SHP77 (cell line): Measurements from ENCODE around the gene PSTPIP2.
"Not testable (repeated sequence)": the region's sequence is repeated elsewhere in the genome, so short reads cannot be mapped to it uniquely, and the experiment has no call there.

Source experiments
- DNase-seq, 2 experiments: peaks; one replicate each; lab custom pipeline; 2025; lab: John Stamatoyannopoulos, UW

The PSTPIP2 gene

GRCh38 chr18:46069524-46069923 is 2.5 kb downstream of the PSTPIP2 start:
- DNase-seq: no peak

GRCh38 chr18:46068763-46069162 is 3.3 kb downstream of the PSTPIP2 start:
- no peak for DNase-seq

GRCh38 chr18:46067438-46068007 is 4.5 kb downstream of the PSTPIP2 start:
- DNase-seq: peak; percentile 6 to 41

- no peak for DNase-seq
These were observed 9.3 kb downstream of the PSTPIP2 start for GRCh38 chr18:46062781-46063180.

GRCh38 chr18:46061796-46062195 is 10.3 kb downstream of the PSTPIP2 start:
- DNase-seq: no peak

- DNase-seq: no peak
These were observed 10.7 kb downstream of the PSTPIP2 start for GRCh38 chr18:46061387-46061786.

GRCh38 chr18:46060359-46060841 is 11.7 kb downstream of the PSTPIP2 start:
- no peak for DNase-seq

GRCh38 chr18:46055838-46056230 is 16.2 kb downstream of the PSTPIP2 start:
- DNase-seq: no peak

GRCh38 chr18:46054956-46055837 is 16.9 kb downstream of the PSTPIP2 start:
- no peak for DNase-seq

GRCh38 chr18:46053368-46054095 is 18.5 kb downstream of the PSTPIP2 start:
- no peak for DNase-seq

- DNase-seq: no peak
These were observed 20.2 kb downstream of the PSTPIP2 start for GRCh38 chr18:46051731-46052461.

GRCh38 chr18:46050268-46050667 is 21.8 kb downstream of the PSTPIP2 start:
- DNase-seq: no peak

GRCh38 chr18:46048641-46049040 is 23.4 kb downstream of the PSTPIP2 start:
- no peak for DNase-seq

GRCh38 chr18:46047369-46047768 is 24.7 kb downstream of the PSTPIP2 start:
- DNase-seq: not testable (repeated sequence)

GRCh38 chr18:46046688-46047087 is 25.4 kb downstream of the PSTPIP2 start:
- no peak for DNase-seq

GRCh38 chr18:46046126-46046525 is 25.9 kb downstream of the PSTPIP2 start:
- no peak for DNase-seq

GRCh38 chr18:46042571-46043123 is 29.4 kb downstream of the PSTPIP2 start:
- DNase-seq: no peak

GRCh38 chr18:46040747-46041104 is 31.3 kb downstream of the PSTPIP2 start:
- DNase-seq: no peak

- DNase-seq: no peak
These were observed 31.9 kb downstream of the PSTPIP2 start for GRCh38 chr18:46040033-46040746.

- no peak for DNase-seq
These were observed 34.4 kb downstream of the PSTPIP2 start for GRCh38 chr18:46037512-46038305.
